Measurements from ENCODE around the gene SREBF1. TPM values are rescaled to one million over a fixed set of nuclear protein-coding genes. Genes with fewer than 3 reads are reported as not detected.

The SREBF1 gene
- total RNA-seq, 1 donor from 2014 or later: 132 TPM

GRCh38 chr17:17833658-17834357, 3.0 kb downstream of the SREBF1 start:
- peaks cover 73% of the 10 kb centered on the region for H3K4me1 Mint-ChIP-seq
- H3K27me3 Mint-ChIP-seq (ENCODE audit: low read depth): peaks cover 4% of the 10 kb centered on the region
- peak overlapping the region; percentile 35 for H3K27ac Mint-ChIP-seq (ENCODE audit: unreplicated experiment)
- no peak for DNase-seq (ENCODE audit: low read depth, low spot score)
- H3K9me3 Mint-ChIP-seq: no peaks in the 10 kb centered on the region
- TF ChIP-seq, protein P1, sequence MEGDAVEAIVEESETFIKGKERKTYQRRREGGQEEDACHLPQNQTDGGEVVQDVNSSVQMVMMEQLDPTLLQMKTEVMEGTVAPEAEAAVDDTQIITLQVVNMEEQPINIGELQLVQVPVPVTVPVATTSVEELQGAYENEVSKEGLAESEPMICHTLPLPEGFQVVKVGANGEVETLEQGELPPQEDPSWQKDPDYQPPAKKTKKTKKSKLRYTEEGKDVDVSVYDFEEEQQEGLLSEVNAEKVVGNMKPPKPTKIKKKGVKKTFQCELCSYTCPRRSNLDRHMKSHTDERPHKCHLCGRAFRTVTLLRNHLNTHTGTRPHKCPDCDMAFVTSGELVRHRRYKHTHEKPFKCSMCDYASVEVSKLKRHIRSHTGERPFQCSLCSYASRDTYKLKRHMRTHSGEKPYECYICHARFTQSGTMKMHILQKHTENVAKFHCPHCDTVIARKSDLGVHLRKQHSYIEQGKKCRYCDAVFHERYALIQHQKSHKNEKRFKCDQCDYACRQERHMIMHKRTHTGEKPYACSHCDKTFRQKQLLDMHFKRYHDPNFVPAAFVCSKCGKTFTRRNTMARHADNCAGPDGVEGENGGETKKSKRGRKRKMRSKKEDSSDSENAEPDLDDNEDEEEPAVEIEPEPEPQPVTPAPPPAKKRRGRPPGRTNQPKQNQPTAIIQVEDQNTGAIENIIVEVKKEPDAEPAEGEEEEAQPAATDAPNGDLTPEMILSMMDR (conservative IDR thresholded peaks at IDR 0.05): no peak
- H3K36me3 Mint-ChIP-seq (ENCODE audit: low read depth): no peaks in the 10 kb centered on the region
- peak overlapping the region; percentile 77 for H3K4me3 Mint-ChIP-seq

- no peaks in the 10 kb centered on the region for H3K9me3 Mint-ChIP-seq
- H3K4me3 Mint-ChIP-seq: peak overlapping the region; percentile 61
- TF ChIP-seq, protein P1 (conservative IDR thresholded peaks at IDR 0.05): no peak
- peak overlapping the region; percentile 12 for H3K27ac Mint-ChIP-seq (ENCODE audit: unreplicated experiment)
- no peaks in the 10 kb centered on the region for H3K36me3 Mint-ChIP-seq (ENCODE audit: low read depth)
- H3K27me3 Mint-ChIP-seq (ENCODE audit: low read depth): peaks cover under 1% of the 10 kb centered on the region
- peaks cover 60% of the 10 kb centered on the region for H3K4me1 Mint-ChIP-seq
- DNase-seq (ENCODE audit: low read depth, low spot score): no peak
Measured at GRCh38 chr17:17832032-17832363, 4.8 kb downstream of the SREBF1 start.

DNA sequence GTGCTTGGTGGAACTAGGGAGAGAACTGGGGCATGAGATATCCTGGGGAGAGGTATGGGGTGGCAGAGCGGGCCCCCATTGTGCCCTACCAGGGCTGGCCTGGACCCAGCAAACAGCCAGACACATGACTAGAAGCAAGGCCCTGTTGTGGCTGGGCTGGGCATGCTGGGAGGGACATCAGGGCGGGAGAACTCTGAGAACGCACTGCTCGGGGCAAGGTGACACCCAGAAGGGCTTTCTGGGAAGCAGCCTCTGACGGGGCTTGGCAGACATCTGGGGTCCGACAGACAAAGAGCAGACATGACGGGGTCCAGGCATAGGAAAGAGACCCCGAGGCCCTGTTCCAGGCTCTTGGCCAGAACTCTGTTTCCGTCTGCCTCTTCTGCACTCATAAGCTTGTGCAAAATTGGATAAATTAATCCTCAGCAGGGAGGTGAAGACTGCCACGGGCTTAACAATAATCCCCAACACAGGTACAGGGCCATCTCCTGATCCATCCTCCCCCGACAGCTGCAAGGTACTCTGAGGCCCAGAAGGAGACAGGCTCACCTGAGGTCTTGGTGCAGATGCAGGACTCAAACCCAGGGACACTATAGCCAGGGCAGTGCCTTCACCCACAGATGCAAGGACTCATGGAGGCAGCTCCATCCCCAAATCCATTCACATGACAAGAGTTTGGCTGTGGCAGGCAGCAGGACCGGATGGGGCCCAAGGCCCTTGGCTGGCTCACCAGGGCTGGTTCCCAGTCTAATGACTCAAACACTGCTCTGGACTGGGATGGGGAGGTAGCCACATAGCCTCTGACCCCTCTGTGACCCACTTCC, 5.4 kb downstream of the SREBF1 start:
- Mint-ChIP-seq H3K4me3 (peak overlapping the region; percentile 58), H3K4me1 (peaks cover 65% of the 10 kb centered on the region), H3K27me3 (ENCODE audit: low read depth) (no peaks in the 10 kb centered on the region), H3K27ac (ENCODE audit: unreplicated experiment) (peak overlapping the region; percentile 62), H3K36me3 (ENCODE audit: low read depth) (peaks cover 2% of the 10 kb centered on the region), H3K9me3 (no peaks in the 10 kb centered on the region)
- DNase-seq (ENCODE audit: low read depth, low spot score): no peak
- TF ChIP-seq, protein P1 (conservative IDR thresholded peaks at IDR 0.05): no peak

- TF ChIP-seq, protein P1 (conservative IDR thresholded peaks at IDR 0.05): no peak
- H3K9me3 Mint-ChIP-seq: no peaks in the 10 kb centered on the region
Measured at GRCh38 chr17:17830740-17831207, 6.0 kb downstream of the SREBF1 start.

GRCh38 chr17:17830269-17830567, 6.6 kb downstream of the SREBF1 start:
- no peak overlapping the region for H3K27ac Mint-ChIP-seq (ENCODE audit: unreplicated experiment)
- H3K9me3 Mint-ChIP-seq: no peaks in the 10 kb centered on the region

More at GRCh38 chr17:17830740-17831207, 6.0 kb downstream of the SREBF1 start:
- H3K36me3 Mint-ChIP-seq (ENCODE audit: low read depth): peaks cover 2% of the 10 kb centered on the region
- H3K4me1 Mint-ChIP-seq: peaks cover 66% of the 10 kb centered on the region
- no peak for DNase-seq (ENCODE audit: low read depth, low spot score)
- H3K27me3 Mint-ChIP-seq (ENCODE audit: low read depth): no peaks in the 10 kb centered on the region
- H3K27ac Mint-ChIP-seq (ENCODE audit: unreplicated experiment): no peak overlapping the region
- H3K4me3 Mint-ChIP-seq: peak overlapping the region; percentile 58

More at GRCh38 chr17:17830269-17830567, 6.6 kb downstream of the SREBF1 start:
- TF ChIP-seq, protein P1 (conservative IDR thresholded peaks at IDR 0.05): no peak
- peaks cover 64% of the 10 kb centered on the region for H3K4me1 Mint-ChIP-seq
- H3K4me3 Mint-ChIP-seq: peak overlapping the region; percentile 14
- no peaks in the 10 kb centered on the region for H3K27me3 Mint-ChIP-seq (ENCODE audit: low read depth)
- H3K36me3 Mint-ChIP-seq (ENCODE audit: low read depth): peaks cover 2% of the 10 kb centered on the region
- DNase-seq (ENCODE audit: low read depth, low spot score): no peak
